ENCODE results near the gene CHRNA9.

GRCh38 chr4:40292313-40292759 is 42.8 kb upstream of the CHRNA9 start:
- TF ChIP-seq CTCF (IDR thresholded peaks at IDR 0.05) (no peak), POLR2A (IDR thresholded peaks at IDR 0.05) (no peak)

All from vagina (tissue), 2 donors.